ENCODE data around the gene DTD1.

DNA sequence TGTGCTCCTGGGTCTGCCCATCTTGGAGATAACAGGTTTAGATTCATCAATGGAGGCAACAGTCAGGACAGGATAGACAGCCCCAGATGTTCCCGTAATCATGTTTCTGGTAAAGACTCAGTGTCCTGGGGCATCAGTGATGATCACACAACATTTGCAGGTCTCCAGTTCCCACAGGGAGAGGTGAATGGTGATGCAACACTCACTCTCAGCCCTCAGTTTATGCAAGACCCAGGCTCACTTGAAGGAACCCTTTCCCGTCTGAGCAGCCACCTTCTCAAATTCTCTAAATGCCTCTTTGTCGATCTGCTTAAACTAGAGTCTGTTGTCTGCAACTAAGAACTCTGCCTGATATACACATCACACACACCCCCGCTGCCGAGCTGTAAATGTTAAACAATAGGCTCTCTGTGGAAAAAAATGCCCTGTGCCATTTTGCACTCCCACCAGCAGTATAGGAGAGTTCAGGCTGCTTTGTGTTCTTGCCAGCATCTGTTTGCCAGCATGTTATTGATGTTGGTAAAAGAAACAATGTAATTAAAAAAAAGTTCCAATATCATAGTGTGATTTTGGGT is 195.6 kb downstream of the DTD1 start:
- TF ChIP-seq EZH2phosphoT487 (IDR thresholded peaks at IDR 0.05; ENCODE audit: insufficient read depth, low read depth) (no peak), EZH2 (IDR thresholded peaks at IDR 0.05; ENCODE audit: insufficient read depth, poor library complexity, severe bottlenecking) (no peak)
